Epithelial cell of proximal tubule (primary cell): ENCODE measurements around the gene B3GNT9. TPM values are rescaled to one million over a fixed set of nuclear protein-coding genes. Genes with fewer than 3 reads are reported as not detected.

Experiments
- DNase-seq: peaks from one replicate; pipeline ENCODE4 v3.0.0-alpha.2; 2011; ENCODE audit warnings: low read depth
- H3K4me3 ChIP-seq: 2 replicates; pipeline ENCODE4 v1.5.1; 2011; ENCODE audit warnings: low read depth, mild to moderate bottlenecking, low read length
- total RNA-seq: library from RNA; depleted of rRNA; stranded (reverse); fragments of >200 nt; gene quantifications from 2 replicates; pipeline ENCODE4 v1.2.3, GENCODE V29; 2015
- TF ChIP-seq, protein P1 (sequence below): conservative IDR thresholded peaks from 2 replicates; pipeline ENCODE4 v1.5.1; 2012; ENCODE audit warnings: low read depth, mild to moderate bottlenecking, low read length

The B3GNT9 gene
- total RNA-seq, 1 donor from 2014 or later: 1.0 TPM

DNA sequence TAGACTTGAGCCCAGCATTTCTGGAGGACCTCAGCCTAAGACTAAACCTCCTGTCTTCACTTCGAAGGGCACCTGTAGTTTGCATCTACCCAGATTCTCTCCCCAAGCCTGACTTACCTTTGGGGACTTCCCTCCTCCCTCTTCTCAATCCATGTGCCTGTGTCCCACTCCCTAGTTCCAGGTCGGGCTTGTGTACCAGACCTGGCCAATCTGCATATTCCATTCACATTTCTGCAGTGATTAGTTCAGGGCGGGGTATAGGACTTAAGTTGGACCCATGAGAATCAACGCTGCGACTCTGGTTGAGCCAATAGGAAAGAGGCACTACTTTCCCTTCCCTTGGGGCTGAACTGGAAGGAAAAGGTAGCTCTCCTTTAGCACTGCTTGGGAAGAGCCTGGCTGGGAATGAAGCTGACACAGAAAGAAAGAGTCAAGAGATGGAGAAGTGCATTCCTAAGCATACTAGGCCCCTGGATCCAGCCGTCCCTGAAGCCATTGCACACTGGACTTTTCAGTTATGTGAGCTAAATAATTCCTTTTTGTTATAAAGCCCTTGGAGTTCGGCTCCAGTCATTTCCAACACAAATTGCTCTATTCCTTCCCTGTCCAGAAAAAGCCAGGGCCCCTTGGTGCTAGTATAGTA, 6.4 kb upstream of the B3GNT9 start:
- H3K4me3 ChIP-seq: no peak overlapping the region
- TF ChIP-seq, protein P1, sequence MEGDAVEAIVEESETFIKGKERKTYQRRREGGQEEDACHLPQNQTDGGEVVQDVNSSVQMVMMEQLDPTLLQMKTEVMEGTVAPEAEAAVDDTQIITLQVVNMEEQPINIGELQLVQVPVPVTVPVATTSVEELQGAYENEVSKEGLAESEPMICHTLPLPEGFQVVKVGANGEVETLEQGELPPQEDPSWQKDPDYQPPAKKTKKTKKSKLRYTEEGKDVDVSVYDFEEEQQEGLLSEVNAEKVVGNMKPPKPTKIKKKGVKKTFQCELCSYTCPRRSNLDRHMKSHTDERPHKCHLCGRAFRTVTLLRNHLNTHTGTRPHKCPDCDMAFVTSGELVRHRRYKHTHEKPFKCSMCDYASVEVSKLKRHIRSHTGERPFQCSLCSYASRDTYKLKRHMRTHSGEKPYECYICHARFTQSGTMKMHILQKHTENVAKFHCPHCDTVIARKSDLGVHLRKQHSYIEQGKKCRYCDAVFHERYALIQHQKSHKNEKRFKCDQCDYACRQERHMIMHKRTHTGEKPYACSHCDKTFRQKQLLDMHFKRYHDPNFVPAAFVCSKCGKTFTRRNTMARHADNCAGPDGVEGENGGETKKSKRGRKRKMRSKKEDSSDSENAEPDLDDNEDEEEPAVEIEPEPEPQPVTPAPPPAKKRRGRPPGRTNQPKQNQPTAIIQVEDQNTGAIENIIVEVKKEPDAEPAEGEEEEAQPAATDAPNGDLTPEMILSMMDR: no peak
- DNase-seq: no peak

DNA sequence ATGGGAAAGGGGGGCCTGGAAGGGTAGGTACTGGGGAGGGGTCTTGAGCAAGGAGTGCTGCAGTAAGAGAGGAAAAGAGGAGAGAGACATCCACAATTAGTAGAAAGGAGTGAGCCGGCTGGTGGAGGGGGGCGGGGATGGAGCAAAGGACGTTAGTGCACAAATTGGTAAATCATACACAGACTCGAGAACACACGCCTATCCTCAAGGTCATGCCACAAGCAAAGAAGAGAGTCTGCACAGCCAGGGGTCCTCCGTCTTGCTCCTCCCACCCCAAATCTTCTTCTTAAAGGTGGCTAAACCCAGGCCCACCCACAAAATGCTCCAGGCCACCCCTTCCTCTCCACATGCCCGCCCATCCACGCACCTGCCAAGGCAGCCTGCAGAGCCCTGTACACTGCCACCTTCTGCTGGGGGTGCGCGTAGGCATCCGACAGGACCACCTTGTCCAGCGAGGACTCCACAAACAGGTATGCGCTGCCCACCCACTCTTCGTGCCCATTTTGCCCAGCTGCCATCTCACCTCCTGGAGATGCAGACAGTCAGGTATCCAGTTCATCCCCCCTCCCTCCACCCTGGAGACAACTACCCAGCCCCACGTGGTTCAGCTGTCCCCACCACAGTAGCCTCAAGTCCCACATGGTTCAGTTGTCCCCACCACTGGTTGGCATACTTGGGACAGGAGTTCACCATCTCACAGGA, 5.5 kb upstream of the B3GNT9 start:
- no peak overlapping the region for H3K4me3 ChIP-seq
- TF ChIP-seq, protein P1: no peak
- no peak for DNase-seq

DNA sequence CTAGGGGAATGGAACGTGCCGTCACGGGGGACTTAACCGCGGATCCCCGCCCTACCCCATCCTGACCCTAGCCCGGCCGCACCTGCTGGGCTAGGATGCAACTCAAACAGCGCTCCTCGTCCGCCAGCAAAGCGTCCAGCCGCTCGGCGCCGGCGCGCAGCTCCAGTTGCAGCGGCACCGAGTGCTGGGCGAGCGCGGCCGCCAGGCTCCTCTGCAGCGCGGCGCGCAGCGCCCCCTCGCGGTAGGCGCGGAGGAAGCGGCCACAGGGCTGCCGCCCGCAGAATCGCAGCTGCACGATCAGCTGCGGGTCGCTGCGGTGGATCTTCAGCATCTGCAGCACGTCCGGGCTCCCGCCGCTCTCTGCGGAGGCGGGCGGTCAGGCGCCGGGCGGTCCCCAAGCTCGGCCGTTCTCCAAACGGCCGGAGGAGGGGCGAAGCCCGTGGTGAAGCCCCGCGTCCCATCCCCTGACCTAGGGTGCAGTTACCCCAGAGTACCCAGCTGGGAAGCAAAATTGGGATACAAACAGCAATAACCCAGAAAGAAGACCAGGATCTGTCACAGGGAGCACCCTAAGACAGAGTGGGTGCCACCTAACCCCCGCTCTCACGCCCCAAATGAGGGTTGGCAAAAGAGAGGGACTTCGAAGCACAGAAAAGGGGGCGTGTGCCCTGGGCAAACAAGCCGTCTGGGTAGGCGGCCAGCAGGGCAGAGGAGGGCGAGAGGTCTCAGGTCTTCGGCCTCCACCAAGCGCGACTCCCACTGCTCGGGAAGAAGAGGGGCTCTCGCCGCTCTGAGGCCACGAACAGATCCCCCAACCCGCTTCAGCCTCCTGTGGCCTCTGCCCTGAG, 4.7 kb upstream of the B3GNT9 start:
- H3K4me3 ChIP-seq: peak overlapping the region; percentile 30
- TF ChIP-seq, protein P1: peak; percentile 81
- DNase-seq: no peak

DNA sequence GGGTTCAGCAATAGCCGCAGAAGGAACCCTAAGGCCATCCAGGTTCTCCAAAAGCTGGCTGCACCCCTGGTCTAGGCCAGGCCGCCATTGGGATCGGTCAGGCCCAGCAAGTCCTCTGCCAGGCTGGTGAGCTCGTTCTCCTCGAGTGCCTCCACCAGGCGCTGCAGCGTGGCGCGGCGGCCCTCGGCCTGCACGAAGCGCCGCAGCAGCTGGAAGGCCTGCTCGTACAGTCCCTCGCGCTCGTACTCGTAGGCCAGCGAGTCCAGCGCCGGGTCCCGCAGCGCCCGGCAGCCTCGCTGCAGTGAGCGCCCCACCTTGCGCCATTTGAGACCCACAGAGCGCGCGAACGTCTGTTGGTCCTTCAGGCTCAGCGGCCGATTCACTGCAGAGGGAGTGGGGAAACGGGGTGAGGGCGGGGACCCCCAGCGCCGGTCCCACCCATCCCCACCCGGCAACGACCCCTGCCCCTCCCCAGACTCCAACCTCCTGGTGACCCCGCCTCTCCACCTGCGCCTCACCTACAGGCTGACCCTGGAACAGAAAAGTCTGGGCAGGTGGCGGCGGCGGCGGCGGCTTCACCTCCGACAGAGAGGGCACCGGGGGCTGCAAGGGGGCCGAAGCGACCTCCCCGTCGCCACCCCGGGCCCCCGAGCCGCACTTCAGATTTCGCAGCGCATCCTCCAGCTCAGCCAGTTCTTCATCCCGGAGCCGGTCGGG, 3.9 kb upstream of the B3GNT9 start:
- TF ChIP-seq, protein P1: no peak
- H3K4me3 ChIP-seq: peak overlapping the region; percentile 30
- no peak for DNase-seq

DNA sequence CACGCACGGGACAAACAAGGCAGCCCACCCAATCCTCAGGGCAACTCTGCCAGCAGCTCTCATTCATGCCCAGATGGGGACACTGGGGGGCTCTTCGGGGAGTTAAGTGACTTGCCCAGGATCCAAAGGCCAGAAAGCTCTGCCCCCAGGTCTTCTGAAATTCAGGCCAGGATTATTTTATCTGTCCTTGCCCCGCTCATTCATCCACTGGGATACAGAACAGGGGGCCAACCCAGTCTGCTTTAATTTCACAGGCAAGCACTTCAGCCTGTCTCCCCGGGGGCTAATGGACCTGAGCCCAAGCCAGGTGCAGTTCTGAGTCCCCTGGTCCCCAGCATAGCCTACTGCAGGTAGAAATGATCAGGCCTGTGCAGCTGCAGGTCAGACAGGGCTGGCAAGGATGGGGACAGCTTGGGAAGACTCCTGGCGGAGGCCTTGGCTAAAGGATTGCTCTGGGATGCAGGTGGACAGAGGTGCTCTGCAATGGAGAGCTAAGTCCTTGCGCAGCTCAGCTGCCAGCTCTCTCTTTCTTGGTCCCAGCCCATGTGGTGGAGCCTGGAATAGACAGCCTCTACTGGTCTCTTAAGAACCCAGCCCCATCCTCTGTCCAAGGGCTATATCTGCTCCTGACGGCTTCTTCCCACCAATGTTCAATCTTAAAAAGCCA, 766 bp upstream of the B3GNT9 start:
- H3K4me3 ChIP-seq: no peak overlapping the region
- TF ChIP-seq, protein P1: no peak
- no peak for DNase-seq
